CD4-positive, alpha-beta T cell (primary cell): Measurements from ENCODE around the gene SLC52A1. TPM values are rescaled to one million over a fixed set of nuclear protein-coding genes. Genes with fewer than 3 reads are reported as not detected.

Experiments used
- ATAC-seq: fragments of 200-7000 bp; cut with Tn5 transposase; one replicate; pipeline ENCODE4 v1.10.0; 2022; ENCODE audit warnings: mild to moderate bottlenecking; ENCODE audit not compliant: poor library complexity
- CTCF ChIA-PET: fragments of 350-600 bp; sonication (Branson Sonifier 250); formaldehyde crosslinking; loops from one replicate; lab custom pipeline; 2021; ENCODE audit warnings: antibody characterized with exemption, inconsistent platforms; lab: Charles Lee
- POLR2A ChIA-PET: fragments of 350-600 bp; sonication (Branson Sonifier 250); formaldehyde crosslinking; loops from one replicate; lab custom pipeline; 2021; ENCODE audit warnings: antibody characterized with exemption, inconsistent platforms; lab: Charles Lee
- DNase-seq, 14 experiments: peaks; one replicate each; pipeline ENCODE4 v3.0.0-alpha.2; 2013 to 2020; ENCODE audit warnings: mixed read lengths in 2 of 14
- H3K27ac ChIP-seq, 2 donors: one replicate each; pipeline versions ENCODE4 v1.5.1 to v1.7.0; 2013; ENCODE audit warnings: low read length in 2 of 2, low read depth in 1 of 2, mild to moderate bottlenecking in 1 of 2
- H3K27me3 ChIP-seq, 2 experiments: 1 replicate in 1 of 2; 2 replicates in 1 of 2; pipeline versions ENCODE4 v1.6.1 to v1.7.0; 2013; ENCODE audit warnings: low read length in 2 of 2, control low read depth in 1 of 2, mild to moderate bottlenecking in 1 of 2, moderate library complexity in 1 of 2; ENCODE audit not compliant: insufficient read depth in 2 of 2, control insufficient read depth in 1 of 2
- H3K36me3 ChIP-seq: one replicate; pipeline ENCODE4 v1.6.1; 2013; ENCODE audit warnings: low read length, control low read depth; ENCODE audit not compliant: insufficient read depth
- H3K4me1 ChIP-seq: one replicate; pipeline ENCODE4 v1.6.1; 2013; ENCODE audit warnings: low read length, control low read depth; ENCODE audit not compliant: insufficient read depth
- H3K4me3 ChIP-seq: one replicate; pipeline ENCODE4 v1.5.1; 2013; ENCODE audit warnings: mild to moderate bottlenecking, low read length, moderate library complexity
- H3K9me3 ChIP-seq, 2 experiments: 1 replicate in 1 of 2; 2 replicates in 1 of 2; pipeline versions ENCODE4 v1.6.1 to v1.7.0; 2013; ENCODE audit warnings: low read length in 2 of 2, mild to moderate bottlenecking in 2 of 2, control low read depth in 1 of 2, moderate library complexity in 1 of 2; ENCODE audit not compliant: control insufficient read depth in 1 of 2, insufficient read depth in 1 of 2
- H3K27ac Mint-ChIP-seq: one replicate; pipeline ENCODE4 v1.8.0; 2020; ENCODE audit warnings: mixed read lengths
- H3K27me3 Mint-ChIP-seq: one replicate; pipeline ENCODE4 v1.8.0; 2021; ENCODE audit warnings: mixed read lengths
- H3K36me3 Mint-ChIP-seq: one replicate; pipeline ENCODE4 v1.8.0; 2021; ENCODE audit warnings: low read depth, mixed read lengths
- H3K4me1 Mint-ChIP-seq: one replicate; pipeline ENCODE4 v1.8.0; 2021; ENCODE audit warnings: low read depth, mixed read lengths
- H3K4me3 Mint-ChIP-seq: one replicate; pipeline ENCODE4 v1.8.0; 2020; ENCODE audit warnings: mild to moderate bottlenecking, mixed read lengths
- H3K9me3 Mint-ChIP-seq: one replicate; pipeline ENCODE4 v1.8.0; 2020; ENCODE audit warnings: mixed read lengths
- intact Hi-C, 2 experiments: fragments of 100-400 bp; cut with DNase I in 1 of 2; cut with micrococcal nuclease in 1 of 2; formaldehyde crosslinking; loops; one replicate each; pipeline versions ENCODE4 v1.15.1 to v1.9.0; 2023 to 2025; cut with DNase I, micrococcal nuclease
- total RNA-seq, 174 experiments: library from RNA in 2 of 174; stranded (reverse) in 2 of 174; gene quantifications; one replicate each; pipeline ENCODE4 v1.2.3 and lab custom pipeline; 2021 to 2026
- TF ChIP-seq, protein P1 (sequence below): fragments of 200-600 bp; IDR thresholded peaks from one replicate; pipeline ENCODE4 v1.8.0; 2022; ENCODE audit warnings: antibody characterized with exemption, mild to moderate bottlenecking

Gene SLC52A1
- total RNA-seq, 2 experiments from 2014 or later = 0.17 TPM; not detected in 1

DNA sequence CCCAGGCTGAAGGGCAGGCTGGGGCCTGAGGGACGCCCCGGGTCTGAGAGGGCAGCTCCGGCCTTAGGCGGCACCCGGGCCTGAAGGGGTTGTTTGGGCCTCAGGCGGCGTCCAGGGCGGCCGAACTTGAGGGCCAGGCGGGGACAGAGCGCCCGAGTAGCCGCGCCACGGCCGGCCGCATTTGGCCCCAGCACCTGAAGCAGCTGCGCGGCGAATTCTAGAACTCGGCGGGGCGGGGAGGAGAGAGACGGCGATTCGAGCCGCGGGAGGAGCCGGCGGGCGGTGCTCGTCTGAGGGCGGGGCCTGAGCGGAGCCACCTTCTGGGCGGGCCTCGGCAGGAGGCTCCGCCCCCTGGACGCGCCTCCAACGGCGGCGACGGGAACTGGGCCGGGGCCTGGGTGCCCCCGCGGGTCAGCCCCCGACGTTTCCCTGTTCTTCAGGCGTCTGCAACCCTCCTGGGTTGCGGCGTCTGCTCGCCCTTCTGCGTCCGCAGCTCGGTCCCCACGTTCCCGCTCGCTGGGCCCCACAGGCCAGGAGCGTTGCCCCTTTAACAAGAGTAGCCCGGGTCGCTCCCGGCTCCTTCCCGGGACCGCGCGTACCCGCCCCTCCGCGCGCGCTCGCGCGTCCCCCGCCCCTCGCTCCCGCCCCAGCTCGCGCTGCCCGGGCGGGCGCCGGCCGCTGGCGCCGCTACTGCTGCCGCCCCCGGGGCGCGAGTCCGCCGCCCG is 37.8 kb downstream of the SLC52A1 start, which contains the start of the genes INCA1 and KIF1C:
Gene INCA1 (minus strand): TSS at position 221 of the 725 bp plus-strand sequence. CDS start 3,085 bp downstream, outside the sequence.
Gene KIF1C (plus strand): TSS at position 649 of the 725 bp plus-strand sequence. CDS start 2,297 bp downstream, outside the sequence.
- H3K9me3 Mint-ChIP-seq = no peaks in the 10 kb centered on the region
- H3K36me3 ChIP-seq = peaks cover 11% of the 10 kb centered on the region
- peak within 1 kb of the TSS; percentile 81 for H3K27ac Mint-ChIP-seq
- H3K36me3 Mint-ChIP-seq = peaks cover 28% of the 10 kb centered on the region
- DNase-seq (peak; percentile 83 to 96 (median 89)), ATAC-seq (peak; percentile 98)
- intact Hi-C loops = loop anchor here (1.0 to 2.0 kb wide), 4 partner anchors 10 to 59 kb away; partner anchors contain the start of genes CAMTA2 (in 1 of the 2) and PFN1 (in 1 of the 2)
- H3K27me3 ChIP-seq = no peaks in the 10 kb centered on the region
- H3K4me1 ChIP-seq = peaks cover 24% of the 10 kb centered on the region
- peak within 1 kb of the TSS; percentile 22 to 69 for H3K27ac ChIP-seq
- POLR2A ChIA-PET = interaction anchor here (0.7 to 3.8 kb wide), 16 partner anchors 10 to 854 kb away, joined by 3 to 39 read pairs (median 6); partner anchors contain the start of genes CAMTA2, CYB5D2, NUP88 and PFN1
- H3K4me3 ChIP-seq = peak within 1 kb of the TSS; percentile 62
- CTCF ChIA-PET = interaction anchor here (0.8 to 2.3 kb wide), 5 partner anchors 10 to 88 kb away, joined by 3 to 12 read pairs (median 3); partner anchors contain the start of gene CAMTA2
- H3K4me1 Mint-ChIP-seq = peaks cover 25% of the 10 kb centered on the region
- TF ChIP-seq, protein P1, sequence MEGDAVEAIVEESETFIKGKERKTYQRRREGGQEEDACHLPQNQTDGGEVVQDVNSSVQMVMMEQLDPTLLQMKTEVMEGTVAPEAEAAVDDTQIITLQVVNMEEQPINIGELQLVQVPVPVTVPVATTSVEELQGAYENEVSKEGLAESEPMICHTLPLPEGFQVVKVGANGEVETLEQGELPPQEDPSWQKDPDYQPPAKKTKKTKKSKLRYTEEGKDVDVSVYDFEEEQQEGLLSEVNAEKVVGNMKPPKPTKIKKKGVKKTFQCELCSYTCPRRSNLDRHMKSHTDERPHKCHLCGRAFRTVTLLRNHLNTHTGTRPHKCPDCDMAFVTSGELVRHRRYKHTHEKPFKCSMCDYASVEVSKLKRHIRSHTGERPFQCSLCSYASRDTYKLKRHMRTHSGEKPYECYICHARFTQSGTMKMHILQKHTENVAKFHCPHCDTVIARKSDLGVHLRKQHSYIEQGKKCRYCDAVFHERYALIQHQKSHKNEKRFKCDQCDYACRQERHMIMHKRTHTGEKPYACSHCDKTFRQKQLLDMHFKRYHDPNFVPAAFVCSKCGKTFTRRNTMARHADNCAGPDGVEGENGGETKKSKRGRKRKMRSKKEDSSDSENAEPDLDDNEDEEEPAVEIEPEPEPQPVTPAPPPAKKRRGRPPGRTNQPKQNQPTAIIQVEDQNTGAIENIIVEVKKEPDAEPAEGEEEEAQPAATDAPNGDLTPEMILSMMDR = no peak
- H3K27me3 Mint-ChIP-seq = no peaks in the 10 kb centered on the region
- peak within 1 kb of the TSS; percentile 85 for H3K4me3 Mint-ChIP-seq
- H3K9me3 ChIP-seq = no peaks in the 10 kb centered on the region

DNA sequence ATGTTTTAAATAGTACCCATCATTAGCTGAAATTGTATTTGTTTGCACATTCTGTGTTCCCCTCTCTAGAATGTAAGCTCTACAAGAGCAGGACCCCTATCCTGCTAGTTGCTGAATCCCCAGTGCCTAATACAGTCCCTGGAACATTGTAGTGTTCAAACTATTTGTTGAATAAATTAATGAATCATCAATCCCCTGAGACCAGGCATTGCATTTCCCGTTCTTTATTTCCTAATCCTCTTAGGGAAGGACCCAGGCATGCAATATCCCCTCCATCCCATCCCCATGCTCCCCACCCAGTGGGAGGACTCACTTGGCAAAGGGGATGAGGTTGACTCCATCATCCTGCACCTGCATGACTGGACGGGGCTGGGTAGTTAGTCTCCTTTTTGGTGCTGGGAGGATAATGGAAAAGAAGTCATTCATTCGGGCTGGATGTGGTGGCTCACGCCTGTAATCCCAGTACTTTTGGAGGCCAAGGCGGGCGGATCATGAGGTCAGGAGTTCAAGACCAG is 41.1 kb downstream of the SLC52A1 start:
- Histone ChIP-seq H3K27ac (no peak overlapping the region), H3K4me3 (no peak overlapping the region), H3K4me1 (peaks cover 23% of the 10 kb centered on the region), H3K9me3 (no peaks in the 10 kb centered on the region), H3K36me3 (no peaks in the 10 kb centered on the region), H3K27me3 (no peaks in the 10 kb centered on the region)
- TF ChIP-seq, protein P1 = no peak
- intact Hi-C loops = no loop called here
- Mint-ChIP-seq H3K9me3 (no peaks in the 10 kb centered on the region), H3K4me1 (peaks cover 28% of the 10 kb centered on the region), H3K4me3 (no peak overlapping the region), H3K36me3 (peaks cover 8% of the 10 kb centered on the region), H3K27me3 (no peaks in the 10 kb centered on the region), H3K27ac (no peak overlapping the region)
- POLR2A ChIA-PET = no interaction called here
- CTCF ChIA-PET = interaction anchor here (0.7 kb wide), 1 partner anchor 91 kb away, joined by 3 read pairs; no protein-coding TSS in a partner anchor
- DNase-seq (no peak), ATAC-seq (no peak)

DNA sequence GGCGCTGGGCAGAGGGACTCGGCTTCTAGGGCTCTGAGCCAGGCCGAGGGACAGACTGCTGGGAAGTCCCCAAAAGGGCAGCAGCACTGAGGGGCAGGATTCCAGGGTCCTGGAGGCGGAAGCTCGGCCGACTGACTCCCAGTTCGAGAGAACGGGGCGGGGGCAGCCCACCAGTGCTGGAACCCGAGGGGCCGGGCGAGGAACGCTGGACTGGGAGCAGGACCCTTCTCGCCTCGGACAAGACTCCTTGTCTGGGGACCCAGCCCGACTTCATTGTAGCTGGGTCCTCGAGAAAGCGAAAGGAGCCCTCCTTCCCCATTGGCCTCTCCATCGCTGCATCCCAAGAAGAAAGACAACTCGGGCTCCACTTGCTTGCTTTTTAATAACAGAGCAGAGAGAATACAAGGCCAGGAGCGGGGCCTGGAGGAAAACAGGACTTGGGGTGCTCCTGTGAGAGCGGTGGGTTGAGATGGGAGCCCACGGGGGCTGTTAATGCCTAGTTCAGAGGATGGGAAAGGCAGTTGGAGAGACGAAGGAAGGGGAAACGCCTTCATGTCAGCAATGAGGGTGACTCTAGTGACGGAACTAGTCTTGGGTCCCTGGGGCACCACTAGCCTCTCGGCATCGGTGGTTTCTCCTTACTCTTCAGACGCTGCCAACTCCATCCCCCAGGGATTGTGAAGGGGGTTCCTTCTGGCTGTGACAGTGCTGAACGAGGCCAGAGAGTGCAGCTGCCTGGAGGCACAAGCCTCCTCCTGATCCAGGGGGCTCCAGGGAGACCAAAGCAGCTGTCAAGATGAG is 47.3 kb downstream of the SLC52A1 start:
- ChIA-PET POLR2A (interaction anchor here (0.6 to 4.1 kb wide), 13 partner anchors 8 to 88 kb away, joined by 3 to 50 read pairs (median 6); partner anchors contain the start of genes C17orf107, INCA1, KIF1C and RNF167), CTCF (interaction anchor here (1.4 to 2.3 kb wide), 8 partner anchors 10 to 87 kb away, joined by 3 to 12 read pairs (median 4); partner anchors contain the start of genes CHRNE, INCA1, KIF1C and RNF167)
- peak overlapping the region; percentile 94 for H3K4me3 Mint-ChIP-seq
- Histone ChIP-seq H3K4me1 (peaks cover 36% of the 10 kb centered on the region), H3K4me3 (peak overlapping the region; percentile 99), H3K9me3 (no peaks in the 10 kb centered on the region), H3K27ac (peak overlapping the region; percentile 90 to 92), H3K36me3 (peaks cover 8% of the 10 kb centered on the region), H3K27me3 (no peaks in the 10 kb centered on the region)
- H3K36me3 Mint-ChIP-seq = peaks cover 33% of the 10 kb centered on the region
- peak overlapping the region; percentile 87 for H3K27ac Mint-ChIP-seq
- no peaks in the 10 kb centered on the region for H3K9me3 Mint-ChIP-seq
- TF ChIP-seq, protein P1 = no peak
- ATAC-seq (peak; percentile 22), DNase-seq (no peak)
- intact Hi-C loops = loop anchor here (1.0 to 10.0 kb wide), 6 partner anchors 9 to 207 kb away; partner anchors contain the start of genes INCA1 (in 1 of the 2), KIF1C (in 1 of the 2), RNF167 (in 1 of the 2) and SLC25A11 (in 1 of the 2)
- H3K4me1 Mint-ChIP-seq = peaks cover 40% of the 10 kb centered on the region
- H3K27me3 Mint-ChIP-seq = no peaks in the 10 kb centered on the region
